Kidney (tissue), 14 donors: ENCODE measurements around the gene PPEF1. TPM values are rescaled to one million over a fixed set of nuclear protein-coding genes. Genes with fewer than 3 reads are reported as not detected.
A peak's percentile ranks its signal among the peaks of the same experiment; 100 is the strongest.

Source experiments
- DNase-seq, 5 donors: peaks; one replicate each; pipeline ENCODE4 v3.0.0-alpha.2; 2013 to 2020
- FAIRE-seq: peaks from 2 replicates; lab custom pipeline; 2012; peaks lifted over from hg19 to GRCh38; lab: Jason Lieb, UNC
- H3K27ac ChIP-seq, 2 donors: one replicate each; pipeline ENCODE4 v1.7.0; 2013; ENCODE audit warnings: low read depth in 2 of 2, low read length in 2 of 2, inconsistent platforms in 1 of 2
- H3K27me3 ChIP-seq: one replicate; pipeline ENCODE4 v1.7.1; 2013; ENCODE audit warnings: low read length, inconsistent platforms; ENCODE audit not compliant: control insufficient read depth, insufficient read depth
- H3K36me3 ChIP-seq, 3 donors: one replicate each; pipeline versions ENCODE4 v1.7.0 to v1.7.1; 2013; ENCODE audit warnings: low read length in 3 of 3, control low read depth in 1 of 3, inconsistent platforms in 1 of 3; ENCODE audit not compliant: insufficient read depth in 3 of 3, control insufficient read depth in 2 of 3
- H3K4me1 ChIP-seq, 3 donors: one replicate each; pipeline versions ENCODE4 v1.7.0 to v1.7.1; 2013; ENCODE audit warnings: low read length in 3 of 3, inconsistent platforms in 1 of 3, low read depth in 1 of 3; ENCODE audit not compliant: control insufficient read depth in 2 of 3, insufficient read depth in 2 of 3
- H3K4me3 ChIP-seq, 3 donors: one replicate each; pipeline versions ENCODE4 v1.7.0 to v1.8.1; 2013; ENCODE audit warnings: low read length in 3 of 3, control low read depth in 1 of 3, inconsistent platforms in 1 of 3
- H3K9ac ChIP-seq, 3 donors: one replicate each; pipeline versions ENCODE4 v1.7.0 to v1.7.1; 2013; ENCODE audit warnings: low read length in 3 of 3, control low read depth in 1 of 3, inconsistent platforms in 1 of 3
- H3K9me3 ChIP-seq, 3 donors: one replicate each; pipeline versions ENCODE4 v1.7.0 to v1.7.1; 2013; ENCODE audit warnings: low read length in 3 of 3, control low read depth in 1 of 3, inconsistent platforms in 1 of 3; ENCODE audit not compliant: control insufficient read depth in 2 of 3, insufficient read depth in 1 of 3
- CTCF ChIP-seq: IDR thresholded peaks from 3 replicates; pipeline ENCODE4 v1.5.1; 2012; ENCODE audit warnings: mild to moderate bottlenecking, moderate library complexity, borderline replicate concordance; ENCODE audit not compliant: insufficient read depth; ENCODE audit errors: extremely low read depth
- intact Hi-C: fragments of 100-400 bp; cut with DNase I; formaldehyde crosslinking; loops from one replicate; pipeline ENCODE4 v1.11.1; 2022
- polyA plus RNA-seq: library from polyadenylated mRNA; stranded (reverse); fragments of 350-450 nt; fragmentation: Illumina TruSeq; extraction: RNeasy Lipid Tissue Mini Kit (QIAGEN cat#74804); gene quantifications from one replicate; pipeline ENCODE4 v1.2.3, GENCODE V29; 2014; ENCODE audit warnings: low read depth, low replicate concordance; ENCODE audit not compliant: insufficient read depth
- total RNA-seq: library from RNA; stranded (reverse); fragmentation: NEBNext Ultra II Directional; extraction: Animal tissue kit (Norgen Biotek cat#: 25700); gene quantifications from one replicate; pipeline ENCODE4 v1.2.1, GENCODE V29; 2021
- donor health status: control.
- donor health status: control.
- donor health status: control.
- donor health status: control.
- donor health status: control.
- donor health status: DM: yes; HTN: yes; CAD: no.
- donor health status: Normal renal cell carcinoma (clear cell type).

PPEF1 gene
- total and polyA plus RNA-seq, 2 donors from 2014 or later = 0.63 to 0.92 TPM

GRCh38 chrX:18676470-18676869 is 31.0 kb upstream of the PPEF1 start:
- Histone ChIP-seq H3K4me3 (no peak overlapping the region), H3K27me3 (no peaks in the 10 kb centered on the region), H3K9ac (no peak overlapping the region), H3K9me3 (no peaks in the 10 kb centered on the region), H3K36me3 (no peaks in the 10 kb centered on the region), H3K4me1 (no peaks in the 10 kb centered on the region), H3K27ac (no peak overlapping the region)
- intact Hi-C loops = no loop called here
- DNase-seq (peak in 1 of 5 donors; percentile 40), FAIRE-seq (no peak)
- TF ChIP-seq CTCF = peak; percentile 3

- no peaks in the 10 kb centered on the region for H3K9me3 ChIP-seq
- TF ChIP-seq CTCF = no peak
- DNase-seq = no peak
- H3K27ac ChIP-seq = no peak overlapping the region
- H3K27me3 ChIP-seq = no peaks in the 10 kb centered on the region
- no peak overlapping the region for H3K9ac ChIP-seq
- no peaks in the 10 kb centered on the region for H3K4me1 ChIP-seq
- no peak overlapping the region for H3K4me3 ChIP-seq
- intact Hi-C loops = no loop called here
- FAIRE-seq = no peak
- no peaks in the 10 kb centered on the region for H3K36me3 ChIP-seq
Measured at GRCh38 chrX:18677161-18677869, 30.1 kb upstream of the PPEF1 start.

- no peaks in the 10 kb centered on the region for H3K27me3 ChIP-seq
- FAIRE-seq (no peak), DNase-seq (no peak)
- no peaks in the 10 kb centered on the region for H3K36me3 ChIP-seq
- H3K9me3 ChIP-seq = no peaks in the 10 kb centered on the region
- no peak overlapping the region for H3K4me3 ChIP-seq
- intact Hi-C loops = no loop called here
- H3K4me1 ChIP-seq = no peaks in the 10 kb centered on the region
- no peak overlapping the region for H3K27ac ChIP-seq
- H3K9ac ChIP-seq = no peak overlapping the region
- TF ChIP-seq CTCF = no peak
Measured at GRCh38 chrX:18681996-18682395, 25.4 kb upstream of the PPEF1 start.
